NCI-H2196 (cell line): ENCODE measurements around the gene LIPH.

Experiments
- DNase-seq: peaks from one replicate; lab custom pipeline; 2025; ENCODE audit not compliant: unreplicated experiment; lab: John Stamatoyannopoulos, UW

The LIPH gene

GRCh38 chr3:185540695-185541094 is 11.7 kb downstream of the LIPH start:
- no peak for DNase-seq

GRCh38 chr3:185539934-185540333 is 12.5 kb downstream of the LIPH start:
- no peak for DNase-seq

- DNase-seq, result peak; percentile 69
Observed at GRCh38 chr3:185537369-185537970, 14.9 kb downstream of the LIPH start.

- DNase-seq, result no peak
Observed at GRCh38 chr3:185534511-185534910, 17.9 kb downstream of the LIPH start.

- no peak for DNase-seq
Observed at GRCh38 chr3:185532901-185533300, 19.5 kb downstream of the LIPH start.

- no peak for DNase-seq
Observed at GRCh38 chr3:185530856-185531255, 21.5 kb downstream of the LIPH start.

- DNase-seq, result no peak
Observed at GRCh38 chr3:185528532-185528931, 23.9 kb downstream of the LIPH start.

GRCh38 chr3:185527364-185527763 is 25.0 kb downstream of the LIPH start:
- DNase-seq, result no peak

GRCh38 chr3:185526349-185526951 is 25.9 kb downstream of the LIPH start:
- DNase-seq, result no peak

- no peak for DNase-seq
Observed at GRCh38 chr3:185521349-185522138, 30.8 kb downstream of the LIPH start.

GRCh38 chr3:185519021-185519420 is 33.4 kb downstream of the LIPH start:
- DNase-seq, result no peak

GRCh38 chr3:185517387-185518130 is 34.8 kb downstream of the LIPH start:
- DNase-seq, result no peak

GRCh38 chr3:185511711-185512110 is 40.7 kb downstream of the LIPH start:
- DNase-seq, result no peak

- no peak for DNase-seq
Observed at GRCh38 chr3:185508335-185508991, 43.9 kb downstream of the LIPH start.

- no peak for DNase-seq
Observed at GRCh38 chr3:185507883-185508282, 44.5 kb downstream of the LIPH start.

- DNase-seq, result no peak
Observed at GRCh38 chr3:185504636-185505035, 47.8 kb downstream of the LIPH start.

GRCh38 chr3:185503521-185503920 is 48.9 kb downstream of the LIPH start:
- no peak for DNase-seq

GRCh38 chr3:185502987-185503386 is 49.4 kb downstream of the LIPH start:
- DNase-seq, result no peak

GRCh38 chr3:185498503-185499396 is 53.6 kb downstream of the LIPH start, which contains the start of gene TMEM41A:
Gene TMEM41A (minus strand): TSS chr3:185499035. CDS start chr3:185498961, 74 bp downstream.
- peak; percentile 99 for DNase-seq

- DNase-seq, result no peak
Observed at GRCh38 chr3:185490241-185490640, 62.1 kb downstream of the LIPH start.
